ENCODE data around the gene NLRP1. TPM values are rescaled to one million over a fixed set of nuclear protein-coding genes. Genes with fewer than 3 reads are reported as not detected.

Gene NLRP1
- total RNA-seq, 1 donor from 2014 or later = 55.4 TPM

DNA sequence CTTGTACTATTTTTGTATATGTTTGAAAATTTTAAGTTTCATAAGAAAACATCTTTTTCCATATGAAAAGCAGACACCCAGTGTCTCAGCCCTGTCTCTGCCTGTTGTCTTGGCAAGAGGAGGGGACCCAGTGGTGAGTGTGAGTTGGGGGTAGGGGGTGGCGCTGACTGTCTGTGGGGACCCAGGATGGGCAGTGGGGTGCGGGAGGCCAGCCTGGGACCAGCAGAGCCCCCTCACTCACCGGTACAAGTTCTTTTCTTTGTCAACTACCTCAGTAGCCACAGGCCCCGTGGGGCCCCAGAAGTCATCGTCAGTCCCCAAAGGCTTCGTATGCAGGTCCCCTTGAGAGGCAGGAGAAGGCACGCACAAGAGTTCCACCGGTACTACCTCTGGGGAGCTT, 51.7 kb downstream of the NLRP1 start:
- Mint-ChIP-seq H3K36me3 (ENCODE audit: low read depth) (no peaks in the 10 kb centered on the region), H3K9me3 (no peaks in the 10 kb centered on the region), H3K27ac (ENCODE audit: unreplicated experiment) (no peak overlapping the region), H3K27me3 (ENCODE audit: low read depth) (no peaks in the 10 kb centered on the region), H3K4me1 (peaks cover 5% of the 10 kb centered on the region), H3K4me3 (no peak overlapping the region)
- TF ChIP-seq, protein P1, sequence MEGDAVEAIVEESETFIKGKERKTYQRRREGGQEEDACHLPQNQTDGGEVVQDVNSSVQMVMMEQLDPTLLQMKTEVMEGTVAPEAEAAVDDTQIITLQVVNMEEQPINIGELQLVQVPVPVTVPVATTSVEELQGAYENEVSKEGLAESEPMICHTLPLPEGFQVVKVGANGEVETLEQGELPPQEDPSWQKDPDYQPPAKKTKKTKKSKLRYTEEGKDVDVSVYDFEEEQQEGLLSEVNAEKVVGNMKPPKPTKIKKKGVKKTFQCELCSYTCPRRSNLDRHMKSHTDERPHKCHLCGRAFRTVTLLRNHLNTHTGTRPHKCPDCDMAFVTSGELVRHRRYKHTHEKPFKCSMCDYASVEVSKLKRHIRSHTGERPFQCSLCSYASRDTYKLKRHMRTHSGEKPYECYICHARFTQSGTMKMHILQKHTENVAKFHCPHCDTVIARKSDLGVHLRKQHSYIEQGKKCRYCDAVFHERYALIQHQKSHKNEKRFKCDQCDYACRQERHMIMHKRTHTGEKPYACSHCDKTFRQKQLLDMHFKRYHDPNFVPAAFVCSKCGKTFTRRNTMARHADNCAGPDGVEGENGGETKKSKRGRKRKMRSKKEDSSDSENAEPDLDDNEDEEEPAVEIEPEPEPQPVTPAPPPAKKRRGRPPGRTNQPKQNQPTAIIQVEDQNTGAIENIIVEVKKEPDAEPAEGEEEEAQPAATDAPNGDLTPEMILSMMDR (conservative IDR thresholded peaks at IDR 0.05) = no peak
- no peak for DNase-seq (ENCODE audit: low read depth, low spot score)

DNA sequence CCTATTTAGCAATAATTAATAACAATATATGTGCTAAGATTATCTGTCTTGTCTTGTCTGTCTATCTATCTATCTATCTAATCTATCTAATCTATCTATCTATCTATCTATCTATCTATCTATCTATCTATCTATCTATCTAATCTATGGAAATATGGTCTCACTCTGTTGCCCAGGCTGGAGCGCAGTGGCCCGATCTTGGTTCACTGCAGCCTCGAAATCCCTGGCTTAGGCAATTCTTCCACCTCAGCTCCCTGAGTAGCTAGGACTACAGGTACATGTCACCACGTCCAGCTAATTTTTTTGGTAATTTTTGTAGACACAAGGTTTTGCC, 53.3 kb downstream of the NLRP1 start:
- no peaks in the 10 kb centered on the region for H3K36me3 Mint-ChIP-seq (ENCODE audit: low read depth)
- DNase-seq (ENCODE audit: low read depth, low spot score) = no peak
- H3K27ac Mint-ChIP-seq (ENCODE audit: unreplicated experiment) = no peak overlapping the region
- TF ChIP-seq, protein P1 (conservative IDR thresholded peaks at IDR 0.05) = no peak
- no peaks in the 10 kb centered on the region for H3K9me3 Mint-ChIP-seq
- H3K4me3 Mint-ChIP-seq = no peak overlapping the region
- H3K4me1 Mint-ChIP-seq = peaks cover 21% of the 10 kb centered on the region
- no peaks in the 10 kb centered on the region for H3K27me3 Mint-ChIP-seq (ENCODE audit: low read depth)

DNA sequence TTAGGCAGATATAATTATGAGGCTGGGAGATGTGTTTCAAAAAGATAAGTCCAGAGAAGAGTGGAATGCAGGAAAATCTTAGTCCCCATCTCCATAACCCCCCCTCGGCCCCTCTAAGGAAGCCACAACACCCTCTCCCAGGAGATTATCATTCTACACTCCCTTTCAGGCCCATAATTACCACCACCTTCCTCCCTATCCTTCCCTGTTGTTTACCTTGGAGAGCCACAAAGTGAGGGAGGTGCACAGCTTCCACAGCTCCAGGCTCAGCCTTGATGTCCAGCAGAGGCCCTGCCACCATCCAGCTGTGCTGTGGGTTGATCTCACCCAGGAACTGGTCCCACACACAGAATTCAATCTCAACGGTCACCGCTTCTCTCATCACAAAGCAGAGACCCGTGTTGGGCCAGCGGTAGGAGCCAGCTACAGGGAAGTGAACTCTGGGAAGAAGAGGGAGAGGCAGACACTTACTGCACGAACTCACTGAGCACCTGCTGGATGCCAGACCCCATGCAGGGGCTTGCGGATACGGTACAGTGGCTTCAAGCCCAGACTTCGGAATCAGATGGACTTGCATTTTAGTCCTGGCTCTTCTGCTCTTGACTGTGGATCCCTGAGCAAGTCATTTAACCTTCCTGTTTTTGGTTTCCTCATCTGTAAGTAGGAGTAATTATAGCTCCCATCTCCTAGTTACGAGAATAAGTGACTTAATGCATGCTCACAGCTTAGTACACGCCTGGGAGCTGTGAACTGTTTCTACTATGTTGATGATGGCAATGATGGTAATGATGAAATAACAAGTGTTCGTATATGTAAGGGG, 53.8 kb downstream of the NLRP1 start:
- no peaks in the 10 kb centered on the region for H3K36me3 Mint-ChIP-seq (ENCODE audit: low read depth)
- no peak overlapping the region for H3K27ac Mint-ChIP-seq (ENCODE audit: unreplicated experiment)
- no peaks in the 10 kb centered on the region for H3K27me3 Mint-ChIP-seq (ENCODE audit: low read depth)
- no peak overlapping the region for H3K4me3 Mint-ChIP-seq
- no peak for DNase-seq (ENCODE audit: low read depth, low spot score)
- H3K9me3 Mint-ChIP-seq = no peaks in the 10 kb centered on the region
- peaks cover 21% of the 10 kb centered on the region for H3K4me1 Mint-ChIP-seq
- TF ChIP-seq, protein P1 (conservative IDR thresholded peaks at IDR 0.05) = no peak

DNA sequence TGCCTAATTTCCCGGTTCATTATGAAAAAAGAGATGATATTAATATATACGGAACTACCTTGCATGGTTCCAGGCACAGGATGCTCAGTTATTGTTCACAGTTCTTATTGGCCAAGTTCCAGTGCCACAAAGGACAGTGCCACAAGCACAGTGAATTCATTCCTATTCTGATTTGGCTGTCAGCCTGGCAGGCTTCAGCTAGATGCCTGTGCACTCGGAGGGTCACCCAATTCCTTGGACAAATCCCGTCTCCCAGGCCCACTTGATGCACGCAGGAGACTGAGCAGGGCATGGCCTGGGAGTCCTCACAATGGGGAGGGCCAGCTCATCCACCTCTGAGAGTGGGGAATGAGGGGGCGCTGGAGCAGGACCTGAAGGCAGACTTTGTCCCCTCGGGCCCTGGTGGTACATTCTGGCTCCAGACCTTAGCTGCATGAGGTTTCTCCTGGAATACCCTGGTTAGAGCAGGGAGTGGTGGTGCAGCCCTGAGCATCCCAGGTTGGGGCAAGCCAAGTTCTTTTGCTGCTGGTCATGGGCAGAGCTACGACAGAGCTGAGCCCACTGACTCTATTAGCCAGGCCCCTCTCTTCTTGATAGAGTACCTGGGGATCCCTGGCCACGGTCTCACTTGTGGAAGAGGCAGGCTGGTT, 56.6 kb downstream of the NLRP1 start:
- Mint-ChIP-seq H3K36me3 (ENCODE audit: low read depth) (no peaks in the 10 kb centered on the region), H3K27me3 (ENCODE audit: low read depth) (no peaks in the 10 kb centered on the region), H3K9me3 (no peaks in the 10 kb centered on the region), H3K27ac (ENCODE audit: unreplicated experiment) (peak overlapping the region; percentile 92), H3K4me3 (no peak overlapping the region), H3K4me1 (peaks cover 32% of the 10 kb centered on the region)
- TF ChIP-seq, protein P1 (conservative IDR thresholded peaks at IDR 0.05) = no peak
- DNase-seq (ENCODE audit: low read depth, low spot score) = no peak

DNA sequence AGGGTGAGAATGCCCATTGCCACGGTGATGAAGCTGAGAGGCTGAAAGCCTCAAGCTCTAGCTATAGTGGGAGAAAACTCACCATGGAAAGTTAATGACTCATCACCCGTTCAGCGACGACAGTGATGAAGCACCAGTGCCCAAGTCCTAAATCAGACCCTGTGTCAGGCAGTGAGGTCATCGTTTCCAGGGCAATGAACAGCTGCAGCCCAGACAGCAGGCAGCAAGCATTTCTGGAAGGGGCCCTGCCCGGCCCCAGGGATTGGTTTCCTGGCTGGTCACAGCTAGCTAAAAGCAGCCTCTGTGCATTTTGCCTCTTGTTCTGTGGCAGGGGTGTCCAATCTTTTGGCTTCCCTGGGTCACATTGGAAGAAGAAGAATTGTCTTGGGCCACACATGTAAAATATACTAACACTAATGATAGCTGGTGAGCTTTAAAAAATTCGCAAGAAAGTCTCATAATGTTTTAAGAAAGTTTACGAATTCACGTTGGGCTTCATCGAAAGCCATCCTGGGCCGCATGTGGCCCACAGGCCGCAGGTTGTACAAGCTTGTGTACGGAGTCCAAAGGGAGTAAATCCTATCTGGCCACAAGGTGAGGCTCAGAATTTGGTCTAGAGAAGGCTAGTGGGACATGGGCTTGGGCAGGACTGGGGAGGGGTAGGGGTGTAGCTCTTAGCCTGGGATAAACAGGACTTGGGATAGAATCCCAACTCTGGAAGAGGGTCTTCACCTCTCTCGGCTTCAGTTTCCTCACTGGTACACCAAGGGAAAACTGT, 57.3 kb downstream of the NLRP1 start:
- Mint-ChIP-seq H3K4me1 (peaks cover 33% of the 10 kb centered on the region), H3K4me3 (no peak overlapping the region), H3K27me3 (ENCODE audit: low read depth) (no peaks in the 10 kb centered on the region), H3K9me3 (no peaks in the 10 kb centered on the region), H3K36me3 (ENCODE audit: low read depth) (no peaks in the 10 kb centered on the region), H3K27ac (ENCODE audit: unreplicated experiment) (peak overlapping the region; percentile 92)
- DNase-seq (ENCODE audit: low read depth, low spot score) = peak; percentile 48
- TF ChIP-seq, protein P1 (conservative IDR thresholded peaks at IDR 0.05) = no peak
